IPS DF 4.7 (cell line): Measurements from ENCODE around the gene DOCK8.

Source experiments
- DNase-seq: peaks from one replicate; pipeline ENCODE4 v3.0.0-alpha.2; 2013; ENCODE audit warnings: low spot score; ENCODE audit errors: extremely low read depth

DOCK8 gene

DNA sequence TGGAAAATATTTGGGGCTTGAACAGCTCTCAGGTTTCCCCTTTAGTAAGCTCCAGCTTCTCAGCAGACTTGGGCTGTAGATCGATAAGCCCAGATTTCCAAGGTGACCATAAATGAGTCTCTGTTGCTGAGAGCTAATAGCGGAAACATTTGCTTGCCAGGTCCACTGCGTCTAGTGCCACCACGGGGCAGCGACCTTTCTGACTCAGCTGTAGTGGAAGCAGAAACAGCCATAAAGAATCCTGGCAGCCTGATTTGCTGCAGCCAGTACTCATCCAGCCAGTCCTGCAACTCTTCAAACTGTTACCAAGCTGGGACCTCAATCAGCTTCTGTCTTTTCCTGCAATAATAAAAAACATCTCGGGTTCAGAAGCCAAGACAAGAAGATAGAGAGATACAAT lies 241.7 kb downstream of the DOCK8 start:
- DNase-seq = no peak

GRCh38 chr9:458590-458989 lies 243.9 kb downstream of the DOCK8 start:
- no peak for DNase-seq

- DNase-seq = no peak
Observed at GRCh38 chr9:459491-460444, 245.1 kb downstream of the DOCK8 start.

DNA sequence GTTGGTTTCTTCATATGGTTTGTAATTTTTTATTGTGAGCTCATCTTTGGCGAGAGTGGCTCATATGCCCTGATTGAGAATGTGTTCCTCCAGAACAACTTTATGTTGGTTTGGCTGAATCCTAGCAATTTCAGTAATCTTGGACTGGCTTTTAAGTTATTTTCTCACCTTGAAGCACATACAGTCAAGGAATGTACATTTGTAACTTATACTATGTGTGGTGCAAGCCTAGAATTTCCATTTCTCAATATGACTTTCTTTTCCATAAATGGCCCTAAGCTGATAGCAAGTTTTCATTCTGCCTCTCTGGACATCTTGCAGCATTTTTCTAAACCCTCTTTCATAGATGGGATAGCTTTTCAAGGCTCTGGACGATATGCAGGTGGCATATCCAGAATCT lies 247.5 kb downstream of the DOCK8 start:
- no peak for DNase-seq

GRCh38 chr9:462606-463005 lies 247.9 kb downstream of the DOCK8 start:
- DNase-seq = no peak

DNA sequence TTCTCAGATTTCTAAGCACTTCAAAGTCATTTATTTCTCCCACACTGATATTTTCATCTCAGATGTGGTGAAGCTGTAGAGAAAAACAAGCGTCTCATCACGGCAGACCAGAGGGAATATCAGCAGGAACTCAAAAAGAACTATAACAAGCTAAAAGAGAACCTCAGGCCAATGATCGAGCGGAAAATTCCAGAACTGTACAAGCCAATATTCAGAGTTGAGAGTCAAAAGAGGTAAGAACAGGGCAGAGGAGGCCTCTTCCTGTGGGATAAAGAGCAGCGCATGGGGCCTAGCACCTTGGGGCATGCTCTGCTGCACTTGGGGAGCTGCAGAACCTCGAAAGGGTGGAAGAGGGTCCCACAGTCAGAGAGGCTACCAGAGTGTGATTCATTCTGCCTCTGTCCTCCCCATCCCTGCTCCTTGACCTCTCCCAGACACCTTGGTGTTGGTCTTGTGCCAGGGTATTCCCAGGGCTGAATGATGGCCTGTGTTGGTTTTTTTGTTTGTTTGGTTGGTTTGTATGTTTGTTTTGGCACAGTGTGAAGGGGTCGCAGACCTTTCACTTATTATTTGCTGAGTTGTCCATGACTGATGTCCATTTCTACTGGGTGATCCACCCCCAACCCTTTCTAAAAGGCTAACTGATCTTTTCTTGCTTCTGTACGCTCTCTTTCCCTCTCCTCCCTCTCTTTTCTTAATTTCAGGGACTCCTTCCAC lies 248.9 kb downstream of the DOCK8 start:
- DNase-seq = no peak

GRCh38 chr9:466747-467146 lies 252.1 kb downstream of the DOCK8 start:
- no peak for DNase-seq

DNA sequence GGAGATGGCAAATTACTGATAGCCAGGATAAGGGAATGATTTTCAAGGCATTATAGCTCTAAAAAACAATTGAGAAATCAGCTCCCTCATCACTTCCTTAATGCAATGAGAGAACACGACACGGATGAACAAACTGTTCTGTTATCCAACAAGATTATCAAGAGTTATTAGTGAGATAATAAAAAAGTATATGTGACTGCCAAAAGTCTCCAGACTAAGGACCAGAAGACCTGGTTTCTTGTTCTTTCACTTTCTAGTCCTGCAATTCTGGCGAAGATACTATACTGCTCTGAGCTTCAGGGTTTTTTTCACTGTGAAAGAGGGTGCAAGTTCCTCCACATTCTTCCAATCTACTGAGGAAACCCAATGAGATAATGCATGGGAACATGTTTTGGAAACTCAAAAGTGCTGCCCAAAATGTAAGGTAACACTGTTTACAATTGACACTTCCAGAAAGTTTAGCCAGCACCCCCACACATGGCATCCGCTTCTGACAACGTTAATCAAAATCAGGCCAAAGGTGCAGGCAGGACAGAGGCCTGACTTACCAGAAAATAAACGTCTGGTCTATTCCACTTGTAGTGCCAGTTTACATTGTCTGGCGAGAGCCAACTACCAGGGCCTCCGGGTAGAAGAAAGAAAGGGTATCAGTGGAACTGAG lies 254.2 kb downstream of the DOCK8 start:
- DNase-seq = no peak

DNA sequence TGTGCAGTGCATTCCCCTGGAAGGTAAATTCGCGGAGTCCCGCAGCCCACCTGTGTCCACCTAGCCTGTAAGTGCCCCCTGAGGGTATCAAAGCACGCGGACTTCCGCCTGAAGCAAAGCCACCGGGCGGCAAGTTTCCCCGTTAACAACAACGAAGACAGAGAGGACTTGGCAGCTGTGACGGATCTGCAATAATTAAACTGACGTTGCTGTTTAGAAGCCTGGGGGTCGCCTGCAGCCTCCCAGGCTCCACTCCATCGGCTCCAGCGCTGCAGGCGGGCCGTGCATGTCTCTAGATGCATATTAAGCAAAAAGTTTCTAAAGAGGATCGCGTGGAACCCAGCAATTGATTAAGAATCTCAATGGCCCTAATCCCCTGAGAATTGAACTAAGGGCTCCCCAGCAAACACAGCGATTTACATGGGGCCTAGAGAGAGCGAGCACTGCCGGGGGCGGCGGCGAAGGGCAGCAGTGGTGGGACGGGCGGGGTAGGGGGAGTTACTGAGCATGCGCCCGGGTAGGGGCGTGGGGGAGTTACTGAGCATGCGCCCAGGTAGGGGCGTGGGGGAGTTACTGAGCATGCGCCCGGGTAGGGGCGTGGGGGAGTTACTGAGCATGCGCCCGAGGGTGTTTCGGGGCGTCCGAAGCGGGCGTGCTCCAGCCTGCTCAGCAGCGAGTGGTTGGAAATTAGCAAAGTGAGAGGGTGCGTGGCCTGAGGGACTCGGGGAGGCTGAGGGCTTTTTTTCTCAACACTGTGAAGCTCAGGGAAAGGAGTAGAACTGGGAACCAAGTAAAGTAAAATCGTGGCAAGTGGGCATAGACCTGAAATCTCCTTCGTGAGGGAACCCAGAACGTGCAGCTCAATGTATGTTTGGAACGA lies 255.2 kb downstream of the DOCK8 start:
- no peak for DNase-seq

GRCh38 chr9:470552-471194 lies 256.0 kb downstream of the DOCK8 start:
- DNase-seq = no peak

- no peak for DNase-seq
Observed at GRCh38 chr9:471320-471719, 256.7 kb downstream of the DOCK8 start.

GRCh38 chr9:472479-473075 lies 257.9 kb downstream of the DOCK8 start:
- no peak for DNase-seq

- no peak for DNase-seq
Observed at GRCh38 chr9:477193-477592, 262.5 kb downstream of the DOCK8 start.

GRCh38 chr9:479304-479970 lies 264.8 kb downstream of the DOCK8 start:
- DNase-seq = no peak

DNA sequence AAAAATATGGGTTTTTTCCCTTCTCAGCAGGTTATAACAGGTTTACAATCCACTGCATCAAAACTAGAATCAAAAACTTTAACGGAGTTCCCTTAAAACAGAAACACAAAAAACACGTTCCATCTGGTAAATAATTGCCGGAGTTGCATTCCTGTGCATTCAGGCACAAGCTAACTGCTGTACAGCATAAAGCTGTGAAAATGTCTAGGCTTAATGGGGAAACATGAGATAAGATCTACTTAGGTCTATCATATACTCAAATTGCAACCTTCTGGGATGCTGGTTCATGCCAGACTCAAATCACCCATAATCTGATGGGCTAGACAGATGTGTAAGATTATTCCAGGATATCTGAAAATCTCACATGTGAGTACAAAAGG lies 265.3 kb downstream of the DOCK8 start:
- no peak for DNase-seq

DNA sequence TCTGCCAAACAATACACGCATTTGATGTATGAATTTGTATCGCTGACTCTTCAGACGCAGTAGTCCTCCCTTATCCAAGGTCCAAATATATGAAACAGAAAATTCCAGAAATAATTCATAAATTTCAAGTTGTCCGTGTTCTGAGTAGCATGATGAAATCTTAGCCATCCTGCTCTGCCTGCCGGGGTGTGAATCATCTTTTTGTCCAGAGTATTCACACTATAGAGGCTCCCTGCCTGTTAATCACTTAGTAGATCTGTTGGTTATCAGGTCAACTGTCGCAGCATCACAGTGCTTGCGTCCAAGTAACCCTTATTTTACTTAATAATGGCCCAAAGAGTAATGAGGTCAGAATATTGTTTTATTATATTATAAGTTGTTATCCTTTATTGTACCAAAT lies 268.1 kb downstream of the DOCK8 start:
- DNase-seq = no peak

DNA sequence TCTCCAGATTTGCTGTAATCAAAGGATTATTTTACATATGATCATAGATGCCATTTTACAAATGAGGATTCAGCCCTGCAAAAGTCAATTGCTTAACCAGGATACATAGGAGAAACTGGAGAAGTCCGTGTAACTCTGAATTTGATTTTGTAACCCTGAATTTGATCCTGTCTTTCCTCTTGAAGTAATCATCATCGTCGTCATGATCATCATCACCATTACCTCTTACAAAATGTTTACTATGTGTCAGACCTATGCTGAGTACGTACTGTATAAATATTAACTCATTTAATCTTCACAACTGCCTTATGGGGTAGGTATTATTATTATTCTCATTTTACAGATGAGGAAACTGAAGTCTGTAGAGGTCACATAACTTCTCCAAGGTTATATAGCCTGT lies 271.5 kb downstream of the DOCK8 start:
- DNase-seq = no peak

DNA sequence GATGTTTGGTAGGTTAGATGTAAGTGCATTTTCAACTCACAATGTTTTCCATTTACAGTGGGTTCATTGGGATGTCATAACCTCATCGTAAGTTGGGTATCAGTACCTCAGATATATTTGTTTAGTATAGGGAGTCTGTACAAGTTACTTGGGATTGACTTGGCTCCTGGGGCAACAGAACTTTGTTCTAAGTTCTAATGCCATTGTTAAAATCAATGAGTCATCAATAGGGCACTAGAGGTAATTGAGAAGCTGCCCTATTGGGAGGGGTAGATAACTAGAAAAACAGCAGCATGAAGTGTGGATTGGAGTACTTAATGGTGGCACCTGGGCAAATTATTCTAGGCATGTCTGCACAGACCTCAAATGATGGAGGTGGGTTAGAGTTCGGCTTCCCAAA lies 272.8 kb downstream of the DOCK8 start:
- DNase-seq = no peak

DNA sequence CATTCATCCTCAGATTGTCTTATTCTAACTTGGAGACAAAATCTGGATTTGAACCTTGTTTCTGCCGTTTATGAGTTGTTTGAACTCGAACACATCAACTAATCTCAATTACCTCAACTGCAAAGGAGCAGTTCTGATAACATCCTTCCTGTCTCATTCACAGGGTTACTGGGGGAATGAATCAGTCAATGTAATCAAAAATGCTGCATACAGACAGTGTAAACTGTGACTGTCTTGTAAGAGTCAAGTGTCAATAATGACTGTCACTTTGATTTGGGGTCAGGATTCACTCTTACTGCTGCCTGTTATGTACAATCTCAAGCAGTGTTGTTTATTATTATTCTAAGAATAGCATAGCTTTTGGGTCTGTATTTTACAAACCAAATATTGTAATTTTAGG lies 273.8 kb downstream of the DOCK8 start:
- DNase-seq = no peak
